IPS-NIHi7 (cell line): Measurements from ENCODE around the gene SEC14L5.

ENCODE experiments used
- DNase-seq: peaks from one replicate; pipeline ENCODE4 v3.0.0; 2012; ENCODE audit warnings: mixed read lengths; ENCODE audit errors: extremely low spot score

SEC14L5 gene

GRCh38 chr16:4931381-4931780 is 26.7 kb upstream of the SEC14L5 start:
- DNase-seq, result no peak

GRCh38 chr16:4933433-4933832 is 24.7 kb upstream of the SEC14L5 start:
- DNase-seq, result no peak

GRCh38 chr16:4933871-4934395 is 24.2 kb upstream of the SEC14L5 start:
- no peak for DNase-seq

GRCh38 chr16:4934591-4934990 is 23.5 kb upstream of the SEC14L5 start:
- no peak for DNase-seq

GRCh38 chr16:4935241-4935855 is 22.8 kb upstream of the SEC14L5 start:
- DNase-seq, result no peak

GRCh38 chr16:4936181-4936990 is 21.7 kb upstream of the SEC14L5 start:
- DNase-seq, result peak; percentile 58

- DNase-seq, result peak; percentile 94
These were observed 20.9 kb upstream of the SEC14L5 start, which contains the start of gene PPL for GRCh38 chr16:4936991-4937781. Gene PPL (minus strand): TSS chr16:4937148. CDS start chr16:4937045, 103 bp downstream.

GRCh38 chr16:4937782-4938682 is 20.1 kb upstream of the SEC14L5 start:
- no peak for DNase-seq

- no peak for DNase-seq
These were observed 19.5 kb upstream of the SEC14L5 start for GRCh38 chr16:4938683-4939030.

GRCh38 chr16:4940719-4941118 is 17.4 kb upstream of the SEC14L5 start:
- DNase-seq, result no peak

GRCh38 chr16:4942481-4942880 is 15.6 kb upstream of the SEC14L5 start:
- DNase-seq, result no peak

GRCh38 chr16:4944333-4945281 is 13.5 kb upstream of the SEC14L5 start:
- DNase-seq, result peak; percentile 73

GRCh38 chr16:4945560-4946502 is 12.3 kb upstream of the SEC14L5 start:
- DNase-seq, result no peak

GRCh38 chr16:4946917-4947316 is 11.2 kb upstream of the SEC14L5 start:
- no peak for DNase-seq

- peak; percentile 59 for DNase-seq
These were observed 10.2 kb upstream of the SEC14L5 start for GRCh38 chr16:4947722-4948503.

GRCh38 chr16:4948903-4949766 is 9.0 kb upstream of the SEC14L5 start:
- no peak for DNase-seq

GRCh38 chr16:4949986-4950385 is 8.1 kb upstream of the SEC14L5 start:
- DNase-seq, result no peak
